ENCODE results near the gene CLSTN2.

DNA sequence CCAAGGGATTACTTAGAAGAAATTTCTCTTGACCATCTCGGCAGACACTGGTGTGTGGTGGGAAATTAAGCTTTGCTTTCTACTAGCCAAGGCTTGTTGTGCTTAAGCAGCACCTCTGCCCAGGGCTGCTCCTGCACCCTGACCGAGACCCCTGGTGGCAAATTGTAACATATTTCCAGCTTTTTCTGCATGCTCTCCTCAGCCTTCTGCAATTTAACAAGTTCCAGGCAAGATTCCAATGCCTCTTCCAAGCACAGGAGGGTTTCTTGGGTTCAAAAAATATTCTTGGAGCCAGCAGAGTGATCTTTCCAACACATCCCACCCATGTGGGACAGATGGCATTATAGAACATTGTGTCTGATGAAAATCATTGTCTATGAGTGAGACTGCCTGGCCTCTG lies 210.5 kb downstream of the CLSTN2 start:
- TF ChIP-seq FOXK2 (IDR thresholded peaks at IDR 0.05), result no peak
- TF ChIP-seq BHLHE40 (IDR thresholded peaks at IDR 0.05; ENCODE audit: borderline replicate concordance), result no peak
- TF ChIP-seq SUZ12 (IDR thresholded peaks at IDR 0.05), result no peak
- TF ChIP-seq FOXA1 (IDR thresholded peaks at IDR 0.05), result no peak
- no peak for TF ChIP-seq ELF4 (IDR thresholded peaks at IDR 0.05)
- no peak for TF ChIP-seq ZNF384 (IDR thresholded peaks at IDR 0.05)
- TF ChIP-seq FOXM1 (IDR thresholded peaks at IDR 0.05; ENCODE audit: borderline replicate concordance), result no peak
- no peak for TF ChIP-seq TARDBP (IDR thresholded peaks at IDR 0.05)
- TF ChIP-seq, protein P1, sequence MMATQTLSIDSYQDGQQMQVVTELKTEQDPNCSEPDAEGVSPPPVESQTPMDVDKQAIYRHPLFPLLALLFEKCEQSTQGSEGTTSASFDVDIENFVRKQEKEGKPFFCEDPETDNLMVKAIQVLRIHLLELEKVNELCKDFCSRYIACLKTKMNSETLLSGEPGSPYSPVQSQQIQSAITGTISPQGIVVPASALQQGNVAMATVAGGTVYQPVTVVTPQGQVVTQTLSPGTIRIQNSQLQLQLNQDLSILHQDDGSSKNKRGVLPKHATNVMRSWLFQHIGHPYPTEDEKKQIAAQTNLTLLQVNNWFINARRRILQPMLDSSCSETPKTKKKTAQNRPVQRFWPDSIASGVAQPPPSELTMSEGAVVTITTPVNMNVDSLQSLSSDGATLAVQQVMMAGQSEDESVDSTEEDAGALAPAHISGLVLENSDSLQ (IDR thresholded peaks at IDR 0.05), result no peak
- no peak for TF ChIP-seq NFRKB (IDR thresholded peaks at IDR 0.05)
- no peak for TF ChIP-seq SP1 (IDR thresholded peaks at IDR 0.05)
- no peak for TF ChIP-seq ARNT (IDR thresholded peaks at IDR 0.05)

Measured in HEK293T (cell line).